HEK293T (cell line): ENCODE results near the gene CNKSR3.

Source experiments
- ARNT ChIP-seq: fragments of 450-650 bp; IDR thresholded peaks from 2 replicates; pipeline ENCODE4 v1.6.1; 2017; ENCODE audit warnings: mild to moderate bottlenecking
- BHLHE40 ChIP-seq: fragments of 450-650 bp; IDR thresholded peaks from 2 replicates; pipeline ENCODE4 v1.6.1; 2016; ENCODE audit warnings: mild to moderate bottlenecking, moderate library complexity, borderline replicate concordance
- ELF4 ChIP-seq: fragments of 450-650 bp; IDR thresholded peaks from 2 replicates; pipeline ENCODE4 v1.6.1; 2017; ENCODE audit warnings: antibody characterized with exemption
- FOXA1 ChIP-seq: fragments of 450-650 bp; IDR thresholded peaks from 2 replicates; pipeline ENCODE4 v1.6.1; 2016; ENCODE audit warnings: mild to moderate bottlenecking
- FOXM1 ChIP-seq: fragments of 450-650 bp; IDR thresholded peaks from 2 replicates; pipeline ENCODE4 v1.6.1; 2017; ENCODE audit warnings: mild to moderate bottlenecking, borderline replicate concordance
- HDGF ChIP-seq: fragments of 450-650 bp; IDR thresholded peaks from 2 replicates; pipeline ENCODE4 v1.6.1; 2017; ENCODE audit warnings: antibody characterized with exemption, borderline replicate concordance
- L3MBTL2 ChIP-seq: fragments of 450-650 bp; conservative IDR thresholded peaks from 2 replicates; pipeline ENCODE4 v1.6.1; 2016; ENCODE audit warnings: mild to moderate bottlenecking
- NFRKB ChIP-seq: fragments of 450-650 bp; IDR thresholded peaks from 2 replicates; pipeline ENCODE4 v1.6.1; 2016; ENCODE audit warnings: mild to moderate bottlenecking, moderate library complexity
- SP1 ChIP-seq: fragments of 450-650 bp; IDR thresholded peaks from 2 replicates; pipeline ENCODE4 v1.6.1; 2017
- SUZ12 ChIP-seq: fragments of 450-650 bp; IDR thresholded peaks from 2 replicates; pipeline ENCODE4 v1.6.1; 2016; ENCODE audit warnings: mild to moderate bottlenecking
- TARDBP ChIP-seq: fragments of 450-650 bp; IDR thresholded peaks from 2 replicates; pipeline ENCODE4 v1.6.1; 2016

- no peak for TF ChIP-seq ELF4
- TF ChIP-seq FOXM1: no peak
- TF ChIP-seq ARNT: no peak
- TF ChIP-seq BHLHE40: no peak
- no peak for TF ChIP-seq TARDBP
- TF ChIP-seq SP1: no peak
- TF ChIP-seq L3MBTL2: no peak
- no peak for TF ChIP-seq NFRKB
- no peak for TF ChIP-seq SUZ12
- no peak for TF ChIP-seq HDGF
- no peak for TF ChIP-seq FOXA1
These were observed 99.8 kb downstream of the CNKSR3 start for GRCh38 chr6:154410619-154411072.
